DND-41 (cell line): Measurements from ENCODE around the gene MRPL34.
A peak's percentile ranks its signal among the peaks of the same experiment; 100 is the strongest.
"Not testable (repeated sequence)": the region's sequence is repeated elsewhere in the genome, so short reads cannot be mapped to it uniquely, and the experiment has no call there.

ENCODE experiments used
- ATAC-seq: fragments of 200-7000 bp; cut with Tn5 transposase; 3 replicates; pipeline ENCODE4 v1.9.1; 2021; ENCODE audit warnings: low read depth; ENCODE audit not compliant: insufficient read depth
- DNase-seq: peaks from one replicate; pipeline ENCODE4 v3.0.0-alpha.2; 2020
- H2AFZ ChIP-seq: 2 replicates; pipeline ENCODE4 v1.6.0; 2012; ENCODE audit warnings: low read depth, low read length
- H3K27ac ChIP-seq: 2 replicates; pipeline ENCODE4 v1.5.1; 2012; ENCODE audit warnings: low read length, inconsistent platforms
- H3K27me3 ChIP-seq: fragments of 200-600 bp; sonication (generic); 2 replicates; pipeline ENCODE4 v1.6.0; 2012; ENCODE audit warnings: low read length, mild to moderate bottlenecking, inconsistent platforms; ENCODE audit not compliant: insufficient read depth, poor library complexity
- H3K36me3 ChIP-seq: 2 replicates; pipeline ENCODE4 v1.5.1; 2012; ENCODE audit warnings: low read length, inconsistent platforms; ENCODE audit not compliant: insufficient read depth
- H3K4me1 ChIP-seq: 2 replicates; pipeline ENCODE4 v1.5.1; 2012; ENCODE audit warnings: mild to moderate bottlenecking, low read length; ENCODE audit not compliant: insufficient read depth
- H3K4me2 ChIP-seq: 2 replicates; pipeline ENCODE4 v1.6.0; 2012; ENCODE audit warnings: mild to moderate bottlenecking, moderate library complexity, low read length, inconsistent platforms; ENCODE audit not compliant: insufficient read depth
- H3K4me3 ChIP-seq, 2 experiments: fragments of 200-600 bp in 1 of 2; shearing (Covaris generic) in 1 of 2; 2 replicates each; pipeline ENCODE4 v1.5.1; 2012 to 2016; ENCODE audit warnings: inconsistent platforms in 2 of 2, low read length in 2 of 2, mild to moderate bottlenecking in 2 of 2, low read depth in 1 of 2, moderate library complexity in 1 of 2
- H3K79me2 ChIP-seq: 2 replicates; pipeline ENCODE4 v1.6.0; 2012; ENCODE audit warnings: low read length, inconsistent platforms; ENCODE audit not compliant: insufficient read depth
- H3K9ac ChIP-seq: 2 replicates; pipeline ENCODE4 v1.6.0; 2012; ENCODE audit warnings: low read depth, mild to moderate bottlenecking, inconsistent platforms, low read length, moderate library complexity
- H3K9me3 ChIP-seq: 2 replicates; pipeline ENCODE4 v1.5.1; 2012; ENCODE audit warnings: low read length, moderate library complexity, mild to moderate bottlenecking, inconsistent platforms; ENCODE audit not compliant: insufficient read depth, severe bottlenecking
- H4K20me1 ChIP-seq: 2 replicates; pipeline ENCODE4 v1.6.0; 2012; ENCODE audit warnings: low read length; ENCODE audit not compliant: insufficient read depth
- EZH2 ChIP-seq: IDR thresholded peaks from 3 replicates; pipeline ENCODE4 v1.6.1; 2012; ENCODE audit warnings: borderline replicate concordance, low read depth, mild to moderate bottlenecking, moderate library complexity, low read length, inconsistent platforms; ENCODE audit not compliant: severe bottlenecking
- TF ChIP-seq, protein P1 (sequence below): IDR thresholded peaks from 2 replicates; pipeline ENCODE4 v1.5.1; 2012; ENCODE audit warnings: borderline replicate concordance, low read length, moderate library complexity, mild to moderate bottlenecking; ENCODE audit not compliant: poor library complexity, severe bottlenecking; ENCODE audit errors: extremely low read depth

The MRPL34 gene

GRCh38 chr19:17293605-17294004, 12.1 kb upstream of the MRPL34 start:
- no peak overlapping the region for H3K27ac ChIP-seq
- H3K9ac ChIP-seq: peak overlapping the region; percentile 30; the same call in 1 of the 2 replicates
- peak overlapping the region; percentile 99 for H3K4me2 ChIP-seq
- peaks cover 3% of the 10 kb centered on the region for H3K9me3 ChIP-seq
- ATAC-seq: no peak
- H3K4me3 ChIP-seq: no peak overlapping the region
- peaks cover 7% of the 10 kb centered on the region; the same call in 1 of the 2 replicates for H3K36me3 ChIP-seq
- TF ChIP-seq, protein P1, sequence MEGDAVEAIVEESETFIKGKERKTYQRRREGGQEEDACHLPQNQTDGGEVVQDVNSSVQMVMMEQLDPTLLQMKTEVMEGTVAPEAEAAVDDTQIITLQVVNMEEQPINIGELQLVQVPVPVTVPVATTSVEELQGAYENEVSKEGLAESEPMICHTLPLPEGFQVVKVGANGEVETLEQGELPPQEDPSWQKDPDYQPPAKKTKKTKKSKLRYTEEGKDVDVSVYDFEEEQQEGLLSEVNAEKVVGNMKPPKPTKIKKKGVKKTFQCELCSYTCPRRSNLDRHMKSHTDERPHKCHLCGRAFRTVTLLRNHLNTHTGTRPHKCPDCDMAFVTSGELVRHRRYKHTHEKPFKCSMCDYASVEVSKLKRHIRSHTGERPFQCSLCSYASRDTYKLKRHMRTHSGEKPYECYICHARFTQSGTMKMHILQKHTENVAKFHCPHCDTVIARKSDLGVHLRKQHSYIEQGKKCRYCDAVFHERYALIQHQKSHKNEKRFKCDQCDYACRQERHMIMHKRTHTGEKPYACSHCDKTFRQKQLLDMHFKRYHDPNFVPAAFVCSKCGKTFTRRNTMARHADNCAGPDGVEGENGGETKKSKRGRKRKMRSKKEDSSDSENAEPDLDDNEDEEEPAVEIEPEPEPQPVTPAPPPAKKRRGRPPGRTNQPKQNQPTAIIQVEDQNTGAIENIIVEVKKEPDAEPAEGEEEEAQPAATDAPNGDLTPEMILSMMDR: no peak
- TF ChIP-seq EZH2: no peak
- H2AFZ ChIP-seq: no peak overlapping the region
- H4K20me1 ChIP-seq: no peaks in the 10 kb centered on the region; the same call in 1 of the 2 replicates
- no peak for DNase-seq
- no peaks in the 10 kb centered on the region for H3K27me3 ChIP-seq
- H3K4me1 ChIP-seq: peaks cover 28% of the 10 kb centered on the region
- H3K79me2 ChIP-seq: peaks cover 9% of the 10 kb centered on the region; the same call in 1 of the 2 replicates

GRCh38 chr19:17294051-17294891, 11.4 kb upstream of the MRPL34 start:
- Histone ChIP-seq H3K36me3 (peaks cover 7% of the 10 kb centered on the region; the same call in 1 of the 2 replicates), H2AFZ (no peak overlapping the region), H3K4me3 (no peak overlapping the region), H3K27ac (no peak overlapping the region), H3K4me1 (peaks cover 28% of the 10 kb centered on the region), H3K27me3 (no peaks in the 10 kb centered on the region), H4K20me1 (no peaks in the 10 kb centered on the region; the same call in 1 of the 2 replicates), H3K4me2 (peak overlapping the region; percentile 99; the same call in 1 of the 2 replicates), H3K79me2 (peaks cover 9% of the 10 kb centered on the region; the same call in 1 of the 2 replicates), H3K9ac (no peak overlapping the region), H3K9me3 (peaks cover 3% of the 10 kb centered on the region)
- DNase-seq (peak; percentile 55), ATAC-seq (no peak)
- no peak for TF ChIP-seq EZH2
- TF ChIP-seq, protein P1: no peak

- H3K27ac ChIP-seq, ATAC-seq, H3K79me2 ChIP-seq, H2AFZ ChIP-seq, H3K27me3 ChIP-seq, H3K9me3 ChIP-seq, H3K4me2 ChIP-seq, H3K4me3 ChIP-seq, H4K20me1 ChIP-seq, H3K9ac ChIP-seq, DNase-seq, H3K36me3 ChIP-seq: not testable (repeated sequence)
- peaks cover 28% of the 10 kb centered on the region for H3K4me1 ChIP-seq
Measured at GRCh38 chr19:17295551-17295950, 10.1 kb upstream of the MRPL34 start.

DNA sequence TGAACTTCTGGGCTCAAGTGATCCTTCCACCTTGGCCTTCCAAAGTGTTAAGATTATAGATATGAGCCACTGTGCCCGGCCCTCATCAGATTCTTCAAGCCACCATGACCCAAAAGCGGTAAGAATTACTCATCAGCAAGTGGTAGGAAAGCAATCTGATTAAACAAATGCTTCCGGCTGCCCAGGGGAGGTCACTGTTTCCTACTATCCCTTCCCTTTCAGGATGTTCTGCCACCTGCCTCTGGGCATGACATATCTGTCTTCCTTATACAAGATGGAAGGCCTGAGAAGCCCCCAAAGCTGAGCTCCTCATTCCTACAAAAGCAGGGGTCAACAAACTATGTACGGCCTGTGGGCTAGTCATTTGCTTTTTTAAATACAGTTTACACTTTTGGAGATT, 9.4 kb upstream of the MRPL34 start:
- Histone ChIP-seq H3K9me3 (peaks cover 3% of the 10 kb centered on the region), H3K27me3 (no peaks in the 10 kb centered on the region), H3K4me3 (no peak overlapping the region), H4K20me1 (no peaks in the 10 kb centered on the region; the same call in 1 of the 2 replicates), H3K36me3 (peaks cover 7% of the 10 kb centered on the region; the same call in 1 of the 2 replicates), H3K27ac (no peak overlapping the region), H3K79me2 (peaks cover 9% of the 10 kb centered on the region; the same call in 1 of the 2 replicates), H3K9ac (no peak overlapping the region), H2AFZ (no peak overlapping the region), H3K4me1 (peaks cover 28% of the 10 kb centered on the region), H3K4me2 (no peak overlapping the region)
- ATAC-seq (no peak), DNase-seq (no peak)
- TF ChIP-seq, protein P1: no peak
- no peak for TF ChIP-seq EZH2
